HG02678 (cell line): ENCODE measurements around the gene TSPOAP1.

ENCODE experiments used
- ATAC-seq: cut with Tn5 transposase; IDR thresholded peaks from one replicate; pipeline ENCODE4 v1.9.1; 2021; ENCODE audit warnings: mild to moderate bottlenecking, moderate library complexity; ENCODE audit not compliant: unreplicated experiment

TSPOAP1 gene

DNA sequence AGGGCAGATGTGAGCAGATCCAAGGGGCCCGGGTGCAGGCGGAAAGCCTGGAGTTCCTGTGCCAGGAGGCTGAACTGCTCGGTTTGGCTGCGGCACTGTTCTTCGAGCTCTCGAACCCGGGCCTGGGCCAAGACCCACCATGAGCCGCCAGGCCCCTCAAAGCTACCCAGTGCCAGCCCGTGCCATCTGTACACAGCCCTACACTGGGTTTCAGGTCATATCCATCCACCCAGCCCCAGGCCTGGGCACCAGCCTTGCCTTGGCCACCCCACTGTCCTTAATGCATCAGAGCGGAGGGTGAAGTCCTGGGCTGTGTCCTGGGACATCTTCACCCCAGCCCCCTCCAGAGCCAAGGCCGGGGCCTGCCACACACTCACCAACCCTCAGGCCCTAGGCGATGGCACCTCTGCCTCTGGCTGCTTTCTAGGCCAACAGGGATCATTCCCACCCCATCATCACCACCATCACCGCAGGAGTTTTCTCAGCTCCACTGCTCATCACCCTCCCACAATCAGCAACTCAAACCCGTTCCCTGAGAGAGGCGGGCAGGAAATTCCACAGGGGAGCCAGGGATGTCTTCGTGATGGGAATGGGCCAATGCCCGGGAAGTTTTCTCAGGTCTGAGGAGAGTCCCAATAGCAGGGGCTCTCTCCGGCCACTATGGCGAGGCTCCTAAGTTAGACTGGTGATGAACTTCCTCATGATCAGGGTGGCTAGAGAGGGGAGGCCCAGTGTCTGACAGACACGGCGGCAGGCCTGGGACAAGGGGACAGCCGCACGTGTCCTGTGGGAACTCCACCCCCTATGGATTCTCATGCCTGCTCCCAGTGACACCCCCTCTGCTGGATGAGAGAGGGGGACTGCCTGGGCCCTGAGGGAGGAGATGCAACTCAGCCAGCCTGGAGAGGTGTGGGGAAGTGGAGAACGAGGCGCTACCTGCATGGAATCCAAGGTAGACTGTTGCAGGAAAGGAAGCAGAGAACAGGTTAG, 9.1 kb downstream of the TSPOAP1 start:
- no peak for ATAC-seq

DNA sequence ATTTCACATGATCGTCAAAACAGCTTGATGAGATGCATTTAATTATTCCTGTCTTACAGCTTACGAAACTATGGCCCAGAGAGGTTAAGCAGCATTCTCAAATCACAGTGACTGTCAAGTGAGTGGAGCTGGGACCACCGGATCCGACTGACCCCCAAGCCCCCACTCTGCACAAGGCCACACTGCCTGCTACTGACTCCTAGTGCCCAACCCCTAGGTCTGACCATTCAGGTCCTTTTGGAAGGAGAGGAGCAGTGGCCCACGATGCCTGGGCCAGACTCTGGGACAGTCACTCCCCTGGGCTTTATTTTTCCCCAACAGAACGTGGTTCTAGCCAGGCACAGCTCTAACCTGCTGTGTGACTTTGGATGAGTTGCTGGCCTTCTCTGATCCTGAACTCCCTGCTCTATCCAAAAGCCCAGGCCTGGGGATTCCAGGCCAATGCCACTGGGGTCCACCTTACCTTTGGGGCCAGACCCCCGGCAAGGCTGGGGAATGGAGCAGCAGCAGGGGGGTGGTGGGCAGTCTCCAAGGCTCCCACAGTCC, 9.9 kb downstream of the TSPOAP1 start:
- ATAC-seq: no peak

DNA sequence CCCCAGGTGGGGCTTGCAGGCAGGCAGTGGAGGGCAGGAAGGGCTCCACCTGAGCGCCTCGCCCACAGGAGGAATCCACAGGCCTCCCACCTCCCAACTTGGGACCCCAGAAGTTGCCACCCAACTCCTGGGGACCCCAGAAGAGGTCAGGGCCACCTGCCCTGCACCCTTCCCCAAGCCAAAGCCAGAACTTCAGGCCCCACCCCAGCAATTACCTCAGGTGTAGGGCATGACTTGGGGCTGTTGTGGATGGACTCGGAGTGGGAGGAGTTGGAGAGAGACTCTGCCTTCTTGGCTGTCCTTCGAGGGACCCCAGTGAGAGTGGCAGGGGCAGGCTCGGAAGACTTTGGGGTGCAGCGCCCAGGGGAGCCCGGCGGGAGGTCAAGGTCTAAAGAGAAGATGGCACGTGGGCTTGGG, 10.5 kb downstream of the TSPOAP1 start:
- no peak for ATAC-seq

DNA sequence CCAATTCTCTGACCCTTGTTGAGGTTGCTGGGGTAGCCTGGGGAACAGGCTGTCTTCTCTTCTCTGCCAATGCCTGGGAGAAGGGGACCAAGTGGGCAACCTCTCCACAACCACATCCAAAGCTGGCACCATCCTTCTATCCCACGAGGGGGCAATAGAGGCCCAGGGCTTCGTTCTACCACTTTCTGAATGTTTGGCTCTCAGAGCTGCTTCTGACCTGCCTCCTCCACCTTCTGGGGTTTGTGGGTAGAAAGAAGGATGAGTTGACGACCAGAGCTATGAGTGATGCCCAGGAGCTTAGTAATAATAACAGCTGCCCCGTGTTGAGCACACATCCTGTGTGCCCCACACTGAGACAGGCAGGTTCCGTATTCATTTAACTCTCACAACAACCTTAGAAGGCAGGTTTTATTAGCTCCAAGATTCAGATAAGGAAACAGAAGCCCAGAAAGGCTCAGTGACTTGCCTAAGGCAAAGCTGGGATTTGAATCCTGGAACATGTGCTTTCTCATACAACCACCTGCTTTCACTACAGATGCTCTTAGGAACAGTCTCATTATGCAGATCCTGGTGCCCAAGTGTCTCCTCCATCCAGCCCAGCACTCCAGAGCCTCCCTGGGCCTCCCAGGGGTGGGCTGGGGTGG, 11.1 kb downstream of the TSPOAP1 start:
- peak; percentile 71 for ATAC-seq

DNA sequence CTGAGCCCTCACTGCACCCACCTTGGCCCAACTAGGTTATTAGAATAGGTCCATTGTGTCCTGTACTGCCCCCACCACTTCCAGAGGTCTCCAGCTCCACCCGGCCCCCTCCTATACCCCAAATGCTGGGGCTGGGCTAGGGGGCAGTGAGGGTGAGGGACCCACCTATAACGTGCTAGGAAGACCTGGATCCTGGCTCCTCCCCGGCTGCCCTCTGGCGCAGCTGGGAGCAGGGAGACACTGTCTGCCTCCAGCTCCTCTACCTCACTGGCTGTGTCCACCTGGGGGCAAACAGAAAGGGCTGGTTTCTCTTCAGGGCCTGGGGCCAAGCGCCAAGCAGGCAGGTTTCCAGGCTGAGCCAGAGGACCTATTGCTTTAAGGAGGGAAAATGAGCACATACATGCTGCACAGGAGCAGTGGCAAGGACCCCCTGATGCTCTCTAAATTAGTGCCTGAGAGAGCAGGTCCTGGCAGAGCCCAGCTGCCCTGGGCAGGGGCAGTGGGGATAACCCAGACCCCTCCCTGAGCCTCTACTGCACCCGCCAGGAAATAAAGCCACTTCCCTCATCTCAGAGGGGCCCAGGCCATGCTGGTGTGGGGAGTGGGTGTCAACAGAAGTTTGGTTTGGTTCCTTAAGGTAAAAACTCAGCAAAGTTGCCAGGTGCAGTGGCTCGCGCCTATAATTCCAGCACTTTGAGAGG, 12.2 kb downstream of the TSPOAP1 start:
- ATAC-seq: no peak

DNA sequence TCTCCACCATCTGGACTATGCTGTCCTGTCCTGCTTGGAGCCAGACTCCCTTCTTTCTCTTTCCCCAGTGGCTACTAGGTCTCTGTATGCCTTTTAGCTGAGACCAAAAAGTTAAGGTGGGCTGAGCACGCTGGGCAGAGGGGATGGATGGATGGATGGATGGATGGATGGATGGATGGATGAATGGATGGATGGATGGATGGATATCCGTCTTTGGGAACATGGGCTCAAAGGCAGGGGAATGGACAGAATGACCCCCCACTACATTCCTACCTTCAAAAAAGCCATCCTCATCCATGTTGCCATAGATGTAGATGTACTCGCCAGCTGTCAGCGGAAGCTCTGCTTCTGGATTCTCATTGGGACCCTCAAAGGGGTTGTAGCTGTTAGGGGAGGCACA, 12.8 kb downstream of the TSPOAP1 start:
- ATAC-seq: no peak

DNA sequence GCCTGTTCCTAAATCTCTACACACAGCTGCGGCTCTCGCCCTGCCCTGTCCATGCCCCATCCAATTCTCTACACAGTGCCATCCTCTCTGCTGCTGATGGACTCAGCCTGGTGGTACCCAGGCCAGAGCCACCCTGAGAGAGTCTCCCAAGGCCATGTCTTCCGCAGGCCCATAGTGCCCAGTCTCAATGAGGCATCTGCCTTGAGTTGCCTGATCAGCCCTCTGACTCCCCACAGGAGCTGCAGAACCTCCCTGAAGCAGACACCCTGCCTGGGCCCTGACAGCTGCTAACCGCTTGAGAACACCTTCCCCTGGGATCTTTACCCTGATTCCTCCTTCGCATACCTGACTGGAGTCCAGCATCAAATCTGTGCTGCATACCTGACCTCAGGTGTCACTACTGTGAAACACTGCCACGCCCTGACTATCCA, 13.3 kb downstream of the TSPOAP1 start:
- ATAC-seq: no peak

DNA sequence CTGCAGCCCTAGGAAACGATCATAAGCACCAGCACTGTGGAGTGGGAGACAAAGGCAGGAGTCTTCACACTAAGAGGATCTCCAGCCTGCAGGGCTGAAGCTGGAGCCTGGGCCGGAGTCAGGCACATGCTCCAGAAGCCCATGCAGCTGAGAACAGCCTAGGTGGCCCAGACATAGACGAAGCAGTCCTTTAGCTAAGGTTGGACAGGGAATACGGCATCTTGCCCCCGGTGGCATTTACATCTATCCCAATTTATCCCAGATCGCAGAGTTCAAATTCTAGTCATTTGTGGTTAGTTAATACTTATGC, 13.9 kb downstream of the TSPOAP1 start:
- no peak for ATAC-seq

DNA sequence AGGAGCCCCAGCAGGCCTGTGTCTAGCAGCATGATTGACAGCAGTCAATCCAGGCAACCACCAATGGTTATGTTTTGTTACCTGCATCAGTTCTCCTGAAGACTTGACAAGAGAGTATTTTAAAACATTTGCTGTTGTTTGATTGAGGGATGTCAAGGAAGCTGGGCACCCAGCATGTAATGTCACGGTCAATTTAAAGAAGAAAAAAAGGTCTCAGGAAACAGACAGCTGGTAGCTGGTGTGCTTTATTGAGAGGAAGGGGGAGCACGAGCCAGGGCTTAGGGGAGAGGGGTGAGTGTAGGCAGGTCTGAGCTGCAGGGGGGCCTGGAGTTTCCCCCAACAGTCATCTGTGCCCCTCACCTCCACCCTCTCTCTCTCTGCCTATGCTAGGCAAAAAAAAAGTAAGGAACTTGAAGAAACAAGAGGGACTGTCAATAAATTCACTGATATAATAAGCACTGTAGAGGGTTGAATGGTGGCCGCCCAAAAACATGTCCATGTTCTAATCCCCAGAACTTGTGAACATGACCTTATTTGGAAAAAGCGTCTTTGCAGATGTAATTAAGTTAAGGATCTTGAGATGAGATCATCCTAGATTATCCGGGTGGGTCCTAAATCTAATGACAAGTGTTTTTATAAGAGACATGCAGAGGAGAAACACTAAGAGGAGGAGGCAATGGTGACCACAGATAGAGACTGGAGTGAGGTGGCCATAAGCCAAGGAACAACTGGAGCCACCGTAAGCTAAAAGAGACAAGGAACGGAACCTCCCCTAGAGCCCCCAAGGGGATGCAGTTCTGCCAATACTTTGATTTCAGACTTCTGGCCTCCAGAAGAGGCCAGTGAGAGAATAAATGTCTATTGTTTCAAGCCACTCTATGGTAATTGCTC, 14.5 kb downstream of the TSPOAP1 start:
- ATAC-seq: no peak

DNA sequence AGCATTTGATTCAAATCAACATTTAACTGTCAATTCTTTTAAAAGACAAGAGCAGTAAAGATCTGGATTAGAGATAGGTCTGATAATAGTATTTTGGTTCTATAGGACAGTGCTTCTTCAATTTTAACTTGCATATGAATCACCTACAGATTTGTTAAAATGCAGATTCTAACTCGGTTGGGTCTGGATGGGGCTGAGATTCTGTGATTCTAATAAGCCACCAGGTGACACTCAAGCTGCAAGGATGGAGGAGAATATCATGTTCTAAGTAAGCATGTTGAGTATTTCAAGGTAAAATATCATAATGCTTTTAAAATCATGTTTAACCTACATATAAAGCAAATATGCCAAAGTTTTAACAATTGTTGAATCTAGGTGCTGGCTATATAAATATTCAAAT, 15.8 kb downstream of the TSPOAP1 start:
- no peak for ATAC-seq

DNA sequence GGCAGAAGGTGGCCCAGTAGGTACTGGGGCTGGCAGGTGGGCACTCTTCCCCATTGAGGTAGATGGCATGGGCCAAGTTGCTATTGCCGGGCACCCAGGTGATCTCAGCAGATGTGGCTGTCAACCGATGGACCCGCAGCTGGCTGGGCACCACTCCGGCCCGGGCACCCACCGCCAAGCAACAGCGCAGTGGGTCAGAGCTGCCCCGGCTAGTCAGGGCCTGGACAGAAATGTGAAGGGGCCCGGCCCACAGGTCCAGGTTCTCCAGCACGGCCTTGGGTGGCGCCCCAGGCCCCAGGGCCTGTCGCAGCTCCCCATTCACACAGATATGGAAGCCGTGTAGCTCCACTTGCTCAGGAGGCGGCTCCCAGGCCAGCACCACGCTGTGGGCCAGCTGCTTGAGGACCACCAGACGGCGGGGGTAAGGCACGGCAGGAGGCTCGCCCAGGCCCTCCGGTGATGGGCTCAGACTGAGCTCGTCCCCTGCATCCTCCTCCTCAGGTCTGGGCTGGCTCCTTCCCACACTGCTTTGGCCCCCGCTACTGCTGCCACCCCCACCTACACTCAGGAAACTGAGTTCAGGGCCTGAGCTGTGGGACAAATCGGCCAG, 16.5 kb downstream of the TSPOAP1 start:
- ATAC-seq: no peak

DNA sequence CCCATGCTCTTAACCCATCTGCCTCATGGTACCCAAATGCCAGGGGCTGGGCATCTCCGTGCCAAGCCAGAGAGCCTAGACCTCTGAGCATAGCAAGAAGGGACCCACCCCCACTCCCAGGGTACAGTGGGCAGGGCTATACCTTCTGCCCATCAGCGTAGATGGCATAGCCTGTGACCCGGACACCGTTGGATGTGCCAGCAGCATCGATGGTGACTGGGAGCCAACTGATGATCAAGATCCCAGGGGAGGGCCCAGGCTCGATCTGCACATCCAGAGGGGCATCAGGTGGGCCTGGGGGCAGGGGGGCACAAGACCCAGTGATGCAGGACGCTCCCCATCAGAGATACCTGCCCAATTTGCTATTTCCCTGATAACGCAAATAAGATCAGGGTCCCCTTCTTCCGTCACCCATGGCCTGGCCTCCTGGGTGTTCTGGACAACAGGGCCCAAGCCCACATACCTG, 17.1 kb downstream of the TSPOAP1 start:
- ATAC-seq: no peak

DNA sequence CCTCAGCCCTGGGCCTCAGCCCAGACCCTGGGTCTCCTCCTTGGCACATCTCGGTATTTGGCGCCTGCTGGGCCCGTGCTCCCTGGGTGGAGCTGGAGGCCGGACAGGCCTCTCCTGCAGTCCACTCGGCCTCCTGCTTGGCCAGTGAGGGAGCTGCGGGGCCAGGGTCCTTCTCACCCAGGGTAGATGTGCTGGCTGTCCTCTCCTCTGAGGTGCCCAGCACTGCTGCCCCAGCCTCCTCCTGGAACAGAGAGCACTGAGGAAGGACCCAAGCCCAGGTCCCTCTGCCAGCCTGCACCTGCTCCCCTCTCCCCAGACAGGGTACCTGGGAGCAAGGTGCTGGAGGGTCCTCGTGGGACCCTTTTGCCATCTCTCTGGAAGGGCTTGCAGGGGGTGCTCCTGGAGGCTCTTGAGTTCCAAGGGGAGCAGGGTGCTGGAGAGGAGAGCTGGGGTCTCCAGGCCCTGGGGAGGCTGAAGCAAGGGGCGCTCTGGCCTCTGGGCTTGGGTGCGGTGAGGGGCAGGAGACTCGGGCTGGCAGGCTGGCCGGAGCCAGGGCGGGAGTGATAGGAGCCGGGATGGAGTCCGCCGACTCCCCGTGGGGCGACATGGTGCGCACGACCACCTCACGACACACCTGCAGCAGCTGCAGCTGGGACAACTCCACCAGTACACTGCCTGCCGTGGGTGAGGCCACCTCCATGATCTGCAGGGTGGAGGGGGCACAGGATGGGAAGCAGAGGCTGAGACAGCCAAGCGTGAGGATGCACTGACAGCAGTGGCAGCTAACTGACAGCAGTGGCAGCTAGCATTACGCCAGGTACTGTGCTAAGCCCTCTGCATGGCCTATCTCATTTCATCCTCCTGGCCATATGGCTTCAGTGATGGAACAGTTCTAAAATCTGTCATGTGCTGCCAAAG, 17.8 kb downstream of the TSPOAP1 start:
- ATAC-seq: no peak

DNA sequence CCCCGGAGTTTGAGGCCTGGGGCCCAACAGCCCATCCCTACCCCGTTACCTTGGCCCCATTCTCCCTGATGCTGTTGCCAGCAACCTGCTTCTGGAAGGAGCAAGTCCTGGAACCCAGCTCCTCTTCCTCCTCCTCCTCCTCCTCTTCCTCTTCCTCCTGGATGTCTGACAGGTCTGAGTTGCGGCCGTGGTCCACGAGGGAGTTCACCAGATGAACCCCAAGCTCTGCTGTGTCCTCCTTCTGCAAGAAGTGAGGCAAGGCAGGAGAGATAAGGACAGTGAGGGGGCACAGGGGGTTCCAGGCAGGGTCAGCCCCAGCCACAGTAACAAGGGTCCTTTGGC, 18.7 kb downstream of the TSPOAP1 start:
- ATAC-seq: no peak

DNA sequence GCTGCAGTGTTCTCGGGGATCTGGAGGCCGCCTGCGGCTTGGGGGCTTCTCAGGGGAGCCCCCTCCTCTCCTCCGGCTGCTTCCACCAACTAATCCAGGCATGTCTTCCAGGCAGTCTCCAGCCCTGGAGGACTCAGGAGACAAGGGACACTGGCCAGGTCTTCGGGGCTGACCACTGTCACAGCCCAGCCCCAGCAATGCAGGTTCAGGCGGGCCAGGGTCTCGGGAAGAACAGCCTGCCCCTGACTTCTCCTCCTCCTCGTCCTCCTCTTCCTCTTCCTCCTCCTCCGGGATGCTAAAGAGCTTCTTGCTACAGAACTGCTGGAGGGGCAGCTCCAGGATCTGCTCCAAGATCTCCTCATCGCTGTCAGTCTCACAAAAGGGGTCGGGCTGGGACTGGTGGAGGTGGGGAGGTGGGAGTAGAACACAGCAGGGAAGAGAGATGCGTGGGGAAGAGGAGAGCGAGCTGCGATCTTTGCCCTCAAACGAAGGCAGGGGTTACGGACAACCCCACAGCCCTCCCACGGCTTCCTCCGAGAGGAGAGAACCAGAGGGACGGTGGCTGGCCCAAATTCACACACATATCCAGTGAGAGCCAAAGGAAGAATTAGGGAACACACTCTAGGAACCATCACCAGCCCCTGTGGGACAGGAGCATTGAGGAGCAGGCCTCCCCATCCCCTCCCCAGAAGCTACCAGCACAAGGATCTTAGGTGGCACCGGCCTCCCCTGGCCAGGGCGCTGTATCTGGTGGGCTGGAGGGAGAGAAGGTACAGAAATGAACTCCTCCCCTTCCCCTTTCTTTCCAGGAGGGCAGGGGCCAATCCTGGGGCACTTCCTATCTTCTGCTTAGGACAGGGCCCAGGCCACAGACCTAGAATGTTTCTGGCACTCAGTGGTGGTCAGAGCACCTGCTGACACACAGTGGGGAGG, 19.3 kb downstream of the TSPOAP1 start:
- no peak for ATAC-seq

DNA sequence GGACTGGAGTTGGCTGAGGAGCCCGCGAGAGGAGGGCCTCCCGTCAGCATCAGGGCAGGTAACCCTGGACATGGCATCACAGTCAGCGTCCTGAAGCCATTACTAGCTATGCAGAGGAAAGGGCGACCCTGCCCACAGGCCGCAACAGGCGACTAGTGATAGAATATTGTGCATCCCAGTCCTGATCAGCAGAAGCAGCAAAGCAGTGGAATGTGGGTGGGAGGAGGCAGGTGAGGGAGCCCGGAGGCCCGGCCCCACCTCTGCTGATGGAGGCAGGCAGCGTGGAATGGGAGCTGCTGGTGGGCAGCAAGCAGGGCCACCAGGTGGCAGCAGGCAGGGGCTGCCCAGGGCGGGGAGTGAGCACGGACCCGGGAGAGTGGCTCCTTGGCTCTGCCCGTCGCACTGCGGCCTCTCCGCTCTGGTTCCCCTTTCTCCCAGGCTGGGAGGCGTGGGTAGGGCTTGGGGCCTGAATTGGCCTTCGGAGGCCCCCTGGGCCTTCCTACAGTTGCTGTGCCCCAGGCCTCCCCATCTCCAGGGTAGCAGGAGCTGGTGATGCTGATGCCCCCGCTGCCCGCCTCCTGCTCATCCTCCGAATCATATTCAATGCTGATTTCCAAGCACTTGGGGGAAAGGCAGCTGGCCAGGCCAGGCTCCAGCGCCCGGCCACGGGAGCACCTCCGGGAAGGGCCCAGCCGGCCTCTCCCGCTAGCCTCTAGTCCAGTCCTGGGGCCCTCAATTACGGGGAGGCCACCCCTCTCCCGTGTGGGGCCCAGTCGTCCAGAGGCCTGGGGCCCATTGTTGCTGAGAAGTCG, 20.2 kb downstream of the TSPOAP1 start:
- no peak for ATAC-seq
